ENCODE measurements around the gene CTR9. TPM values are rescaled to one million over a fixed set of nuclear protein-coding genes. Genes with fewer than 3 reads are reported as not detected.

Gene CTR9
- total and polyA plus RNA-seq, 2 of the 13 experiments (the other 11 are each of a cell fraction or from before 2014, with no cell fraction given) = 6.6 to 22.1 TPM

GRCh38 chr11:10750838-10751580, at the start of gene CTR9 (continued):
- TF ChIP-seq SKIL (CRISPR knock-in tag; IDR thresholded peaks at IDR 0.05; ENCODE audit: borderline replicate concordance) (no peak), ZBTB49 (CRISPR knock-in tag; IDR thresholded peaks at IDR 0.05; ENCODE audit: borderline replicate concordance) (no peak), CENPBD1 (CRISPR knock-in tag; IDR thresholded peaks at IDR 0.05; ENCODE audit: borderline replicate concordance, low read depth) (no peak), POLR2AphosphoS2 (IDR thresholded peaks at IDR 0.05; ENCODE audit: low read depth, low read length) (no peak), IRF2 (CRISPR knock-in tag; IDR thresholded peaks at IDR 0.05) (peak; percentile 85), TIGD3 (CRISPR knock-in tag; IDR thresholded peaks at IDR 0.05; ENCODE audit: borderline replicate concordance) (0 out of 2 replicates have a peak, but pooled peaks have one; percentile 48), ZNF333 (CRISPR knock-in tag; IDR thresholded peaks at IDR 0.05; ENCODE audit: borderline replicate concordance) (0 out of 2 replicates have a peak, but pooled peaks have one; percentile 74), NR2C2 (CRISPR knock-in tag; IDR thresholded peaks at IDR 0.05; ENCODE audit: borderline replicate concordance) (peak; percentile 100), EED (CRISPR knock-in tag; IDR thresholded peaks at IDR 0.05) (no peak), SP4 (CRISPR knock-in tag; IDR thresholded peaks at IDR 0.05) (peak; percentile 93), ZFP1 (CRISPR knock-in tag; IDR thresholded peaks at IDR 0.05) (peak; percentile 34; the same call in 1 of the 2 replicates), ZNF335 (CRISPR knock-in tag; IDR thresholded peaks at IDR 0.05) (peak; percentile 78; the same call in 1 of the 2 replicates), ZNF180 (CRISPR knock-in tag; IDR thresholded peaks at IDR 0.05; ENCODE audit: borderline replicate concordance, low read depth) (no peak), ZNF710 (CRISPR knock-in tag; IDR thresholded peaks at IDR 0.05; ENCODE audit: borderline replicate concordance) (no peak), CHD4 (IDR thresholded peaks at IDR 0.05; ENCODE audit: borderline replicate concordance, low read length) (0 out of 2 replicates have a peak, but pooled peaks have one; percentile 14), ZNF12 (CRISPR knock-in tag; IDR thresholded peaks at IDR 0.05) (no peak; the same call in 1 of the 2 replicates)

Data from HepG2 (cell line).